ENCODE data around the gene PODXL.

- TF ChIP-seq EP300 (IDR thresholded peaks at IDR 0.05; ENCODE audit: borderline replicate concordance) (no peak), YY1 (IDR thresholded peaks at IDR 0.05; ENCODE audit: low read depth) (no peak), TEAD4 (IDR thresholded peaks at IDR 0.05) (no peak), TCF12 (IDR thresholded peaks at IDR 0.05; ENCODE audit: low read depth) (no peak), CEBPB (IDR thresholded peaks at IDR 0.05) (no peak), ZBTB7A (IDR thresholded peaks at IDR 0.05; ENCODE audit: low read depth) (no peak), MAX (IDR thresholded peaks at IDR 0.05) (no peak), NFIC (IDR thresholded peaks at IDR 0.05) (no peak), FOXM1 (IDR thresholded peaks at IDR 0.05; ENCODE audit: borderline replicate concordance, low read depth) (no peak), REST (IDR thresholded peaks at IDR 0.05; ENCODE audit: low read depth) (no peak), EGR1 (IDR thresholded peaks at IDR 0.05) (no peak), RAD21 (IDR thresholded peaks at IDR 0.05; ENCODE audit: low read depth) (no peak)
Observed at GRCh38 chr7:131476740-131477139, 79.7 kb downstream of the PODXL start.

Measured in Ishikawa (cell line).